SJCRH30 (cell line): ENCODE results near the gene ZNF223. TPM values are rescaled to one million over a fixed set of nuclear protein-coding genes. Genes with fewer than 3 reads are reported as not detected.

ENCODE experiments used
- DNase-seq, 2 experiments: peaks; one replicate each; pipeline ENCODE4 v3.0.0-alpha.2; 2015 to 2020
- H3K27ac ChIP-seq: fragments of 250-450 bp; sonication (Bioruptor Pico); 2 replicates; pipeline ENCODE4 v1.5.1; 2020; ENCODE audit warnings: mild to moderate bottlenecking, moderate library complexity
- H3K27me3 ChIP-seq: fragments of 250-450 bp; sonication (Bioruptor Pico); 2 replicates; pipeline ENCODE4 v1.5.1; 2020; ENCODE audit warnings: mild to moderate bottlenecking, moderate library complexity
- H3K36me3 ChIP-seq: fragments of 250-450 bp; sonication (Bioruptor Pico); 2 replicates; pipeline ENCODE4 v1.5.1; 2020; ENCODE audit warnings: mild to moderate bottlenecking, moderate library complexity
- H3K4me1 ChIP-seq: fragments of 250-450 bp; sonication (Bioruptor Pico); 2 replicates; pipeline ENCODE4 v1.5.1; 2020; ENCODE audit warnings: mild to moderate bottlenecking, moderate library complexity
- H3K4me3 ChIP-seq: fragments of 250-450 bp; sonication (Bioruptor Pico); 2 replicates; pipeline ENCODE4 v1.5.1; 2020; ENCODE audit warnings: mild to moderate bottlenecking, moderate library complexity
- H3K9me3 ChIP-seq: fragments of 250-450 bp; sonication (Bioruptor Pico); replicated peaks from 2 replicates; pipeline ENCODE4 v1.5.1; 2020; ENCODE audit warnings: mild to moderate bottlenecking, moderate library complexity
- total RNA-seq: library from RNA; depleted of rRNA; stranded (reverse); fragments of >200 nt; shearing (Covaris generic); gene quantifications from 2 replicates; pipeline ENCODE4 v1.2.3, GENCODE V29; 2014

ZNF223 gene
- total RNA-seq, 1 experiment from 2014 or later, result 5.9 TPM

DNA sequence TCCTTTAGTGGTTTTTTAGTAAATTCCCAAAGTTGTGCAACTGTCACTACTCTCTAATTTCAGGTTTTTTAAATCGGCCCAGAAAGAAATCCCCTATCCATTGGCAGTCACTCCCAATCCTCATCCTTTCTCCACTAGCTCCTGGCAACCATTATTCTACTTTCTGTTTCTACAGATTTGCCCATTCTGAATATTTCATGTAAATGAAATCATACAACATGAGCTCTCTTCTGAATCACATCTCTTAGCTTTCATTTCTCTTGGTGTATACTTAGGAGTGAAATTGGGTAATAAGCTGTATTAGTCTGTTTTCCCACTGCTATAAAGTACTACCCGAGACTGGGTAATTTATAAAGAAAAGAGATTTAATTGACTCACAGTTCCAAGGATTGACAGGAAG lies 9.7 kb upstream of the ZNF223 start:
- Histone ChIP-seq H3K4me3 (no peak overlapping the region), H3K36me3 (no peaks in the 10 kb centered on the region), H3K27ac (no peak overlapping the region), H3K9me3 (peaks cover 6% of the 10 kb centered on the region; the same call in 1 of the 2 replicates), H3K27me3 (no peaks in the 10 kb centered on the region), H3K4me1 (no peaks in the 10 kb centered on the region)
- no peak for DNase-seq

DNA sequence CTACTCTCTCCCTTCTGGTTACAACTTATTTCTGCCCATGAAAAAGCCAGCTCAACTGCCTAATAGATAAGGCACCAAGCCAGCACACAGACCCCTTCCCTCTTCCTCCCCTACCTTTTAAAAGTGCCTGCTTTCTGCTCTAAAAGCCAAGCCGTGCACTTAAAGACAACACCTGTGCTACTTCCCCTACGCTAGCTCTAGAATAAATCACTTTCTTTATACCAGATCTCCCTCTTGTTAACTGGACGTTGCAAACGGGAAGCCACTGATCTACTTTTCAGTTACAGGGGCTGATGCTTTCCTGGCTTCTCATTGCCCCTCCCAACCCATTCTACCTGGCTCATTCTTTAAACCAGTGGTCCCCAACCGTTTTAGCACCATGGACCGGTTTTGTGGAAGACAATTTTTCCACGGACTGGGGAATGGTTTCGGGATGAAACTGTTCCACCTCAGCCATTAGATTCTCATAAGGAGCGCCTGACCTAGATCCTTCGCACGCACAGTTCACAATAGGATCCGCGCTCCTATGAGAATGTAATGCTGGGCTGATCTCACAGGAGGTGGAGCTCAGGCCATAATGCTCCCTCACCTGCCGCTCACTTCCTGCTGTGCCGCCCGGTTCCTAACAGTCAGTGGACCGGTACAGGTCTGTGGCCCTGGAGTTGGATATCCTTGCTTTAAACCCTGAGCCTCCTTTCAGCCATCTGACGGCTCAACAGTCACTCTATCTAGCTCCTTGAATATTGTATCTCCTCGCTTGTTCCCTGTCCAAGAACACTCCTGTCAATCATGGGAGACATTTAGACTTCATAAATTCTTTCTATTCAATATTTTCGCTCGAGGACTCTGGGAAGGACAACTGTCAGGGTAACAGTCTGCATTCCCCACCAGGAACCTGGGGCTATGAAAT lies 841 bp upstream of the ZNF223 start:
- Histone ChIP-seq H3K36me3 (peaks cover 9% of the 10 kb centered on the region), H3K27me3 (no peaks in the 10 kb centered on the region), H3K4me1 (no peaks in the 10 kb centered on the region), H3K9me3 (peaks cover 8% of the 10 kb centered on the region; the same call in 1 of the 2 replicates), H3K27ac (no peak overlapping the region), H3K4me3 (peak overlapping the region; percentile 72)
- DNase-seq, result no peak

GRCh38 chr19:44055870-44056269 lies 4.0 kb downstream of the ZNF223 start:
- no peaks in the 10 kb centered on the region for H3K4me1 ChIP-seq
- 0 out of 2 replicates have a peak, but pooled peaks cover 3% of the 10 kb centered on the region for H3K9me3 ChIP-seq
- H3K27me3 ChIP-seq, result no peaks in the 10 kb centered on the region
- H3K4me3 ChIP-seq, result no peak overlapping the region
- H3K27ac ChIP-seq, result no peak overlapping the region
- no peak for DNase-seq
- peaks cover 14% of the 10 kb centered on the region for H3K36me3 ChIP-seq

DNA sequence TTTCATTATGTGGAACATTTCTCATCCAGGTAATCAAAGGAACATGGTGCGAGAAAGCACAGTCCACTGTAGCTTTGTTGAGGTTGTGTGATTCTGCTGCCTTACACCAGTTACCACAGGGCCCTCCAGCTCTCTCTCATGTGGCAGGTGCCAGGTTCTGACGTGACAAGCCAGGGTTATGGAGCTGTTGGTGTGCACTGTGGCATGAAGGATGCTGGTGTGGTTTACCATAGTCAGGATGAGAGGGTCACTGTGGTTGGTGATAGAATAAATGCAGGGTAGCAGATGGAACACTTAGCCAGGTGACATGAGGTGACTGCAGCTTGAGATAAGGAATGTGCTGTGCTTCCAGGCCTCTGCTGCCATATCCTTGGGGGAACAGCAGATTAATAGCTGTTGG lies 7.4 kb downstream of the ZNF223 start:
- no peaks in the 10 kb centered on the region for H3K27me3 ChIP-seq
- peaks cover 20% of the 10 kb centered on the region for H3K36me3 ChIP-seq
- no peak for DNase-seq
- H3K9me3 ChIP-seq, result 0 out of 2 replicates have a peak, but pooled peaks cover 3% of the 10 kb centered on the region
- H3K4me1 ChIP-seq, result no peaks in the 10 kb centered on the region
- no peak overlapping the region for H3K27ac ChIP-seq
- H3K4me3 ChIP-seq, result no peak overlapping the region

DNA sequence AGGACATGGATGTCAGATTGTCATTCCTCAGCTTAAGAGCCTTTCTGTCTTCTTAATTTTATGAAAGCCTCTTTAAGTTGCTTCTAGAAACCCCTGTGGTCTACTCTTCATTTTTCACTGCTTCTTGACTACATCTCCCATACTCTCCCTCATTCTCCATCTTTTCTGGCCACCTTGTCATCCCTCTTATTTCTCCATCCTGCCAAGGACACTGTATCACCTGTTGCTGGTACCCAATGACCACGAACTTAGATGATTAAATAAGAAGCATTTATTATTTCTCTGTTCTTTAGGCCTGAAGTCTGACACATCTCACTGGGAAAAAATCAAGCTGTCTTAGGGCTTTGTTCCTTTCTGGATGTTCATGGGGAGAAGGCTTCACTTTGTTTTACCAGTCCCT lies 9.2 kb downstream of the ZNF223 start:
- no peak overlapping the region for H3K4me3 ChIP-seq
- H3K4me1 ChIP-seq, result no peaks in the 10 kb centered on the region
- H3K27me3 ChIP-seq, result no peaks in the 10 kb centered on the region
- no peak for DNase-seq
- no peak overlapping the region for H3K27ac ChIP-seq
- peaks cover 7% of the 10 kb centered on the region; the same call in 1 of the 2 replicates for H3K9me3 ChIP-seq
- H3K36me3 ChIP-seq, result peaks cover 23% of the 10 kb centered on the region

- H3K4me1 ChIP-seq, result no peaks in the 10 kb centered on the region
- peaks cover 36% of the 10 kb centered on the region for H3K36me3 ChIP-seq
- no peak overlapping the region for H3K4me3 ChIP-seq
- no peak overlapping the region for H3K27ac ChIP-seq
- peaks cover 13% of the 10 kb centered on the region for H3K9me3 ChIP-seq
- DNase-seq, result no peak
- H3K27me3 ChIP-seq, result no peaks in the 10 kb centered on the region
Measured at GRCh38 chr19:44066305-44066704, 14.5 kb downstream of the ZNF223 start.

- peaks cover 13% of the 10 kb centered on the region for H3K9me3 ChIP-seq
- H3K4me3 ChIP-seq, result no peak overlapping the region
Measured at GRCh38 chr19:44069415-44069814, 17.6 kb downstream of the ZNF223 start.

GRCh38 chr19:44071824-44072542 lies 20.1 kb downstream of the ZNF223 start, which contains the start of gene ZNF284:
TSS of gene ZNF284 (plus strand) at chr19:44072159. CDS start at chr19:44076390, 4,231 bp downstream.
- Histone ChIP-seq H3K9me3 (no peaks in the 10 kb centered on the region; the same call in 1 of the 2 replicates), H3K4me3 (peak within 1 kb of the TSS; percentile 67), H3K36me3 (peaks cover 10% of the 10 kb centered on the region; the same call in 1 of the 2 replicates), H3K27me3 (no peaks in the 10 kb centered on the region), H3K4me1 (no peaks in the 10 kb centered on the region), H3K27ac (peak within 1 kb of the TSS; percentile 49)
- peak; percentile 91 to 95 for DNase-seq

More at GRCh38 chr19:44069415-44069814, 17.6 kb downstream of the ZNF223 start:
- Histone ChIP-seq H3K4me1 (no peaks in the 10 kb centered on the region), H3K36me3 (peaks cover 29% of the 10 kb centered on the region), H3K27ac (no peak overlapping the region), H3K27me3 (no peaks in the 10 kb centered on the region)
- no peak for DNase-seq

- DNase-seq, result peak; percentile 5 to 41
- Histone ChIP-seq H3K4me3 (peak overlapping the region; percentile 67), H3K27ac (no peak overlapping the region; the same call in 1 of the 2 replicates), H3K36me3 (peaks cover 3% of the 10 kb centered on the region; the same call in 1 of the 2 replicates), H3K4me1 (no peaks in the 10 kb centered on the region), H3K27me3 (no peaks in the 10 kb centered on the region), H3K9me3 (no peaks in the 10 kb centered on the region; the same call in 1 of the 2 replicates)
Measured at GRCh38 chr19:44072543-44073401, 20.9 kb downstream of the ZNF223 start.

GRCh38 chr19:44076325-44076724 lies 24.5 kb downstream of the ZNF223 start:
- H3K9me3 ChIP-seq, result no peaks in the 10 kb centered on the region
- H3K36me3 ChIP-seq, result no peaks in the 10 kb centered on the region; the same call in 1 of the 2 replicates
- H3K27ac ChIP-seq, result no peak overlapping the region
- H3K4me3 ChIP-seq, result no peak overlapping the region
- no peak for DNase-seq
- H3K27me3 ChIP-seq, result no peaks in the 10 kb centered on the region
- no peaks in the 10 kb centered on the region for H3K4me1 ChIP-seq

- no peak for DNase-seq
- no peaks in the 10 kb centered on the region for H3K4me1 ChIP-seq
- peaks cover 4% of the 10 kb centered on the region; the same call in 1 of the 2 replicates for H3K36me3 ChIP-seq
- H3K27me3 ChIP-seq, result no peaks in the 10 kb centered on the region
- H3K4me3 ChIP-seq, result no peak overlapping the region
- no peak overlapping the region for H3K27ac ChIP-seq
- H3K9me3 ChIP-seq, result no peaks in the 10 kb centered on the region
Measured at GRCh38 chr19:44092108-44092507, 40.3 kb downstream of the ZNF223 start.

DNA sequence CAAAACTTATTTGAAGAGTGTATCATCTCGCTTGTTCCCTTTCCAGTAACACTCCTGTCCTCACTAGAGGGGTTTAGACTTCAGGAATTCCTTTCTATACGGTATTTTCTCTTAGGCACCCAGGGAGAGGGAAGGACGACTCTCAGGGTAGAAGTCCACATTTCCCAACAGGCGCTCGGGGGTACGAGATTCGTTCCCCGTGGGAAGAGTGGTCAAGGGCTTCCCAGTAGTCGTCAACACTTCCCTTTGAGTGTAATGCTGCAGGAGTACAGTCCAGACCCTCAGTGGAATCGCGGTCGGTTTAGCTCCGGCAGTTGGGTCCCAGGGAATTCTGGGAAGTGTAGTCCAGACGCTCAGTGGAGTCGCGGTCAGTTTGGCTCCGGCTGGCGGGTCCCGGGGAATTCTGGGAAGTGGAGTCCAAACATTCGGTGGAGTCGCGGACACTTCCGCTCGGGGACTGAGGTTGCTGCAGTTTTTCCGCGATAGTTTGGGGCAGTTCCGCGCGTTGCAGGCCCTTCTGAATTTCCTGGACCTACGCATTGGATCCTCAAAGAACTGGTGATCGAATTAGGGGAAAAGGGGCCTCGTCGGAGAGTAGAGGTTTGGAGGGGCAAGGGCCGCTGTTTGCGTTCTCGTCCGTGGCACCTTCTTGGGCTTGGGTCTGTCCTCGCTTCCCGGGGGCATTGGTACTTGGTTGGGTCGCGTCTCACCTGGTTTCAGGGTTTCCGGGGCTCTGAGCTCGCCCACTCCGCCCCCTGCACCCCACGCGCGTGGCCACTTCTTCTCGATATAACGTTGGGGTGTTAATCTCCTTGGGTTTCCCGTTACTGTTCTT lies 42.3 kb downstream of the ZNF223 start, which contains the start of gene ZNF224:
Gene ZNF224 (plus strand): TSS at position 431 of the 835 bp plus-strand sequence. CDS start 3,513 bp downstream, outside the sequence.
- Histone ChIP-seq H3K27ac (peak within 1 kb of the TSS; percentile 17; the same call in 1 of the 2 replicates), H3K4me1 (no peaks in the 10 kb centered on the region), H3K36me3 (peaks cover 11% of the 10 kb centered on the region), H3K27me3 (no peaks in the 10 kb centered on the region), H3K9me3 (no peaks in the 10 kb centered on the region), H3K4me3 (peak within 1 kb of the TSS; percentile 75)
- peak; percentile 93 to 96 for DNase-seq

GRCh38 chr19:44107751-44108150 lies 55.9 kb downstream of the ZNF223 start:
- DNase-seq, result no peak
- H3K4me3 ChIP-seq, result no peak overlapping the region
- H3K4me1 ChIP-seq, result no peaks in the 10 kb centered on the region
- H3K36me3 ChIP-seq, result peaks cover 36% of the 10 kb centered on the region
- no peak overlapping the region for H3K27ac ChIP-seq
- H3K9me3 ChIP-seq, result no peaks in the 10 kb centered on the region; the same call in 1 of the 2 replicates
- no peaks in the 10 kb centered on the region for H3K27me3 ChIP-seq
